NCI-H2107 (cell line): ENCODE results near the gene KCNE2.
"Not testable (repeated sequence)": the region's sequence is repeated elsewhere in the genome, so short reads cannot be mapped to it uniquely, and the experiment has no call there.

Experiments used
- DNase-seq: peaks from one replicate; lab custom pipeline; 2025; lab: John Stamatoyannopoulos, UW

Gene KCNE2

DNA sequence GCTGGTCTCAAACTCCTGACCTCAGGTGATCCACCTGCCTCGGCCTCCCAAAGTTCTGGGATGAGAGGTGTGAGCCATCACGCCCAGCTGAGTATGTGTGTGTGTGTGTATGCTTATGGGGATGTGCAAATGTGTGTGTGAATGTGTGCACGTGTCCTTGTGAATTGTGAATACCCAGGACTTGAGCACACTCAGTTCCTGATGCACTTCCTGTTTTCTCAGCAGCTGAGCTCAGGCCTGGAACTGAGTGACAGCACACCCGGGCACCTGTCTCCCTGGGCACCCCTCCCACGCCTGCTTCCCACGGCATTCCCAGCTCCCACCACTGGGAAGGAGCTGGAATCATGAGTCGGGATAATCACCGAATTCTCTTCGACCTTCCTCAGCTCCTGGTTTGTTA is 43.5 kb downstream of the KCNE2 start:
- DNase-seq = not testable (repeated sequence)

DNA sequence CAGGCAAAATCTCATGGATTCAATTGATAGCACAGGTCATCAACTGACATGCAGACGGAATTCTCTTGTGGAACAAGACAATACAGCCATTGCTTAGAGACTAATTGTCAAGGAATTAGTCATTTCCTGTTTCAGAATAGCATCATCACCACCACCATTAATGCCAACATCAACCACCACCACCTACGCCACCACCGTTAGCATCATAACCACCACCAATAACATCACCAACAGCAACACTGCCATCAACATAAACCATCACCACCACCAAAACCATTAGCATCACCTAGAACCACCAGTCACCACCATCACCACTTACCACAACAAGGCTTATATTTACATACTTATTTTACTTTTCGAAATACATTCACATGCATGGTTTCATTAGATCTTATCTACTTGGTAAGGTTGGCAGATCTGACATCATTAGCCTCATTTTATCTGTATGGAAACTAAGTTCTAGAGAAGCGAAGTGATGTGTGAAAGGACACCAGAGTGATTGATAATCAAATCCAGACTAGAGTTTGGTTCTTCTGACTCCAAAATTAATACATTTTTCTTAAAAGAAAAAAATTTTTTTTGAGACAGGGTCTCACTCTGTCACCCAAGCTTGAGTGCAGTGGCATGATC is 53.8 kb downstream of the KCNE2 start:
- not testable (repeated sequence) for DNase-seq
